IgD-negative memory B cell (primary cell): ENCODE measurements around the gene ASTN2. TPM values are rescaled to one million over a fixed set of nuclear protein-coding genes. Genes with fewer than 3 reads are reported as not detected.

Experiments used
- H3K27ac Mint-ChIP-seq, 3 donors: one replicate each; pipeline ENCODE4 v1.8.0; 2020 to 2022; ENCODE audit warnings: mild to moderate bottlenecking in 3 of 3, mixed read lengths in 3 of 3, moderate library complexity in 1 of 3
- H3K27me3 Mint-ChIP-seq: one replicate; pipeline ENCODE4 v1.8.0; 2021; ENCODE audit warnings: mixed read lengths
- H3K36me3 Mint-ChIP-seq: one replicate; pipeline ENCODE4 v1.8.0; 2020; ENCODE audit warnings: mild to moderate bottlenecking, mixed read lengths
- H3K4me1 Mint-ChIP-seq, 3 donors: one replicate each; pipeline ENCODE4 v1.8.0; 2020 to 2022; ENCODE audit warnings: mixed read lengths in 3 of 3, mild to moderate bottlenecking in 1 of 3
- H3K4me3 Mint-ChIP-seq, 4 donors: one replicate each; pipeline ENCODE4 v1.8.0; 2020 to 2022; ENCODE audit warnings: mild to moderate bottlenecking in 4 of 4, mixed read lengths in 4 of 4, moderate library complexity in 3 of 4
- H3K9me3 Mint-ChIP-seq, 3 donors: one replicate each; pipeline ENCODE4 v1.8.0; 2020 to 2021; ENCODE audit warnings: mixed read lengths in 3 of 3, mild to moderate bottlenecking in 1 of 3
- polyA plus RNA-seq: library from polyadenylated mRNA; unstranded; fragments of 300-500 nt; fragmentation: Illumina TruSeq; gene quantifications from one replicate; pipeline ENCODE4 v1.2.3, GENCODE V29; 2021

Gene ASTN2
- polyA plus RNA-seq, 1 donor from 2014 or later = 2.7 TPM

GRCh38 chr9:117434566-117434965, 19.7 kb upstream of the ASTN2 start:
- Mint-ChIP-seq H3K4me3 (no peak overlapping the region), H3K4me1 (no peaks in the 10 kb centered on the region), H3K27me3 (peaks cover 3% of the 10 kb centered on the region), H3K9me3 (peaks cover 0 to 5% (median 0%) of the 10 kb centered on the region in 3 donors), H3K27ac (no peak overlapping the region), H3K36me3 (no peaks in the 10 kb centered on the region)

GRCh38 chr9:117430813-117431212, 16.0 kb upstream of the ASTN2 start:
- H3K9me3 Mint-ChIP-seq = peaks cover 0 to 5% (median 0%) of the 10 kb centered on the region in 3 donors
- H3K27me3 Mint-ChIP-seq = peaks cover 3% of the 10 kb centered on the region
- H3K27ac Mint-ChIP-seq = no peak overlapping the region

GRCh38 chr9:117427357-117427913, 12.6 kb upstream of the ASTN2 start:
- no peak overlapping the region for H3K27ac Mint-ChIP-seq
- no peaks in the 10 kb centered on the region for H3K4me1 Mint-ChIP-seq
- peaks cover 5% of the 10 kb centered on the region for H3K27me3 Mint-ChIP-seq
- no peaks in the 10 kb centered on the region for H3K9me3 Mint-ChIP-seq
- H3K36me3 Mint-ChIP-seq = no peaks in the 10 kb centered on the region
- no peak overlapping the region for H3K4me3 Mint-ChIP-seq

More at GRCh38 chr9:117430813-117431212, 16.0 kb upstream of the ASTN2 start:
- Mint-ChIP-seq H3K36me3 (no peaks in the 10 kb centered on the region), H3K4me1 (no peaks in the 10 kb centered on the region), H3K4me3 (no peak overlapping the region)

DNA sequence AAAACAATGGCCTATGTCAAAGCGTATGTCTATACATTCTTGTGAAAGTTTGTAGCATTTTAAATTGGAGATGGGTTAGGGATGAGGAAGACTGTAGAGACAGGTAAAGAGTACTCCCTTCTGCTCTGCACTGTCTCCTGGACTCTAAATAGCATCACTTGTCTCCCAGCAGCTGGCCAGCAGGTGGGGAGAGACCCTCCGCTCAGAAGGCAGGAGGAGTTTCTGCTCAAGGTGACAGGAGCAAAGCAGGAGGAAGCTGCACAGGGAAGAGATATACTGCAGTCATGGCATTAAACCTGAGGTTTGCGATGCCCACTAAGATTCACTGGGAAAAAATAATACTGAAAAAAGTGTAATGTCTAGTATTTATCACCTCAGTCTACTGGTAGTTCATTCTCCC, 10.7 kb upstream of the ASTN2 start:
- Mint-ChIP-seq H3K9me3 (no peaks in the 10 kb centered on the region), H3K27me3 (peaks cover 2% of the 10 kb centered on the region), H3K4me3 (no peak overlapping the region), H3K4me1 (no peaks in the 10 kb centered on the region), H3K36me3 (no peaks in the 10 kb centered on the region), H3K27ac (no peak overlapping the region)

- Mint-ChIP-seq H3K27ac (no peak overlapping the region), H3K4me1 (no peaks in the 10 kb centered on the region), H3K4me3 (no peak overlapping the region), H3K27me3 (peaks cover 2% of the 10 kb centered on the region), H3K9me3 (no peaks in the 10 kb centered on the region), H3K36me3 (no peaks in the 10 kb centered on the region)
These were observed 9.4 kb upstream of the ASTN2 start for GRCh38 chr9:117424291-117424690.

DNA sequence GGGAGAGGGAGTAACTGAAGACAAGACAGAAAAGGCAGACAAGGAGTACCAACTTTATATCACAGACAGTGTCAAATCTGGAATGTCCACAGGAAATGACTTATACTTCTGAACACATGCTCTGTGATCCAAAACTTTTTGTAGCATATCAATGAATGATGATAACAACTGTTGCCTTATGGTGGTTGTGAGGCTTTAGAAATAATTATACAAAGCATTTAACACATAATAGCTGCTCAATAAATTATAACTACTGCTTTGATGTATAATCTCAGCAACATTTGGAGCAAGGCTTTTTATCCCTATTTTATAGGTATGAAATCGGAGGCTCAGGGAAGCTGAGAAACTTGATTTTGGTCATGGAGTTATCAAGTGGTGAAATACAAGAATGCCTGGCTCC, 3.3 kb upstream of the ASTN2 start:
- no peaks in the 10 kb centered on the region for H3K9me3 Mint-ChIP-seq
- H3K27ac Mint-ChIP-seq = no peak overlapping the region
- H3K4me1 Mint-ChIP-seq = peaks cover 0 to 3% (median 2%) of the 10 kb centered on the region in 3 donors
- peaks cover 10% of the 10 kb centered on the region for H3K27me3 Mint-ChIP-seq
- H3K4me3 Mint-ChIP-seq = no peak overlapping the region
- H3K36me3 Mint-ChIP-seq = no peaks in the 10 kb centered on the region

GRCh38 chr9:117416856-117417255, 2.0 kb upstream of the ASTN2 start:
- Mint-ChIP-seq H3K36me3 (no peaks in the 10 kb centered on the region), H3K27me3 (peaks cover 19% of the 10 kb centered on the region), H3K27ac (no peak overlapping the region), H3K4me3 (no peak overlapping the region), H3K4me1 (peaks cover 0 to 3% (median 2%) of the 10 kb centered on the region in 3 donors), H3K9me3 (no peaks in the 10 kb centered on the region)

DNA sequence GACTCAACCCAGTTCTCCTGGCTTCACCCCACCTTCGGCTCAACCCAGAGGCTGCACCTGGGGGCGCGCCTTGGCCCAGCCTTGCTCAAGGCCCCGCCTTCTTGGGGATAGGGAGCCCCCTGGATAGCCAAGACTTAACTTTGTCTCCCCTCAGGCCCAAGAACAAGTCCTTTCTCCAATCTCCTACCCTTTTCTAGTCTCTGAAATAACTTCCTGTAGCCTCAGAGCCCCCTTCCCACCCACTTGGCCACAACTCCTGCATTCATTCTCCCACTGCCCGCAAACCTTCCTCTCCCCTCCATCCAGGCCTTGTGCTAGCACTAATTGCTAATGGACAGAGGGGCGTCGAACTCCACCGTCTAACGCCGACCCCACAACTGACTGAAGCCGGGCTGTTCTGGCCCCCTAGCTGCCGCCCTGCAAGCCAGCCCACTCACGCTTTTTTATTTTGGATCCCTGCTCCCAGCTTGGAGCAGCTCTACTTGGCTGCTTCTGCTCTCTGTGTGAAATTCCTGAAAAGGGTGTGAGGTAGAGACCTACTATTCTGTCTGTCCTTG, 579 bp upstream of the ASTN2 start:
- H3K36me3 Mint-ChIP-seq = no peaks in the 10 kb centered on the region
- no peak overlapping the region for H3K27ac Mint-ChIP-seq
- H3K4me3 Mint-ChIP-seq = no peak overlapping the region
- H3K9me3 Mint-ChIP-seq = no peaks in the 10 kb centered on the region
- peaks cover 21% of the 10 kb centered on the region for H3K27me3 Mint-ChIP-seq
- H3K4me1 Mint-ChIP-seq = peaks cover 0 to 3% (median 2%) of the 10 kb centered on the region in 3 donors

- no peaks in the 10 kb centered on the region for H3K9me3 Mint-ChIP-seq
- no peak overlapping the region for H3K4me3 Mint-ChIP-seq
- H3K27me3 Mint-ChIP-seq = peaks cover 21% of the 10 kb centered on the region
- H3K36me3 Mint-ChIP-seq = no peaks in the 10 kb centered on the region
- no peak overlapping the region for H3K27ac Mint-ChIP-seq
- peaks cover 0 to 3% (median 2%) of the 10 kb centered on the region in 3 donors for H3K4me1 Mint-ChIP-seq
These were observed 494 bp downstream of the ASTN2 start for GRCh38 chr9:117414220-117414905.

DNA sequence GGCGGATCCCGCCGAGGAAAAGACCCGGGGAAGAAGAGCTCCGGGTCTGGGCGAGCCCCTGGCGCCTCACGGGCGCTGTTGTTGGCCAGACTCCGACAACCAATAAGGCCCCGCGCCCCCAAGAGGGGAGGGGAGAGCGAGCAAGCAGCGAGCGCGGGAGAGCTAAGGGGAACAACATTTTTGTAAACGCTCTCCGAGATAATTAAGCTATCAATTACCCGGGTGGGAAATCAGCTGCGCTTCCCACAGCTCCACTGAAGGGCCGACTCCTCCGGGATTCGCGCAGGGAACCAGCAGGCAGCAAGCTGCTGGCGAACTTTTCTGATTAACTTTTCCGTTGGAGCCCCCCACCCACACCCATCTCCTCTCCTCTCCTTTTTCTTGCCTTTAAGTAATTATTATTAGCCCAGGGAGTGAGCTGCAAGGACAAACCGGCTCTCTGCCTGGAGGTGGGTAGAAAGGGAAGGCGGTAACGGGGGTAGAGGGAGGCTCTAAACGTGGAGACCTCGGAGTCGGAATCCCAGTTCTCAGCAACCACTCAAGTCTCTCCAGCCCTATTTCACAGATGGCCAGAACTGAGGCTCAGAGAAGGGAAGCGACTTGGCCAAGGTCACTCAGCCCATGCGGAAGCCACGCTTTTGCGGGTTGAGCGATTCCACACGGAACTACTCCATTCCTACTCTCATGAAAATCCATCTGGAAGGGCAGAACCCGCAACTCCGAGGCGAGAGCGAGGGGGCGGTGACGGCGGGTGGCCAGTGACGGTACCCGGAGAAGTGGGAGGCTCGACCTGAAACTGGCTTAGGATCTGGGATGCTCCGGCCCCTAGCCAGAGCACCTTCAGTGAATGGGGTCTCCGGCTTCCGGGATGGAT, 1.3 kb downstream of the ASTN2 start:
- peaks cover 23% of the 10 kb centered on the region for H3K27me3 Mint-ChIP-seq
- H3K4me3 Mint-ChIP-seq = peak overlapping the region in 1 of 4 donors; percentile 81
- H3K9me3 Mint-ChIP-seq = no peaks in the 10 kb centered on the region
- no peaks in the 10 kb centered on the region for H3K36me3 Mint-ChIP-seq
- H3K4me1 Mint-ChIP-seq = peaks cover 0 to 3% (median 2%) of the 10 kb centered on the region in 3 donors
- H3K27ac Mint-ChIP-seq = no peak overlapping the region

DNA sequence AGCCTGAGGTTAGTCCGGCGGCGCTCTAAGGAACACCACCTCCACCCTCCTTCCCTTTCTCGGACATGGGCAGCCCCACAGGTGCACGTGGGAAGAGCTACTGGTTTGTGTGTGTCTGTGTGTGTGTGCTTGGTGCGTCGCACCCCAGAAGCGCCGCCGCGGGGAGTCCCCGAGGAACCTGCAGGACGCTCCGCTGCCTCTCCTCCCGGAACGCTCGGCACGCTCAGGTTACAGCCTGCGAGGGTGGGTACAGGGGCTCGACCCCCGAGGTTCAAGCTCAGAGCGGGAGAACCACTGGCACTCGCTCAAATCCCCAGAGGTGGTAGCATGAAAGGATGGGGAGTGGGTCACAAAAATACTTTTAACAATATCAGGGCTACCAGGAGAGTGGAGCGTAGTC, 2.0 kb downstream of the ASTN2 start:
- H3K4me3 Mint-ChIP-seq = peak overlapping the region in 1 of 4 donors; percentile 39
- H3K27ac Mint-ChIP-seq = no peak overlapping the region
- H3K4me1 Mint-ChIP-seq = peaks cover 0 to 3% (median 2%) of the 10 kb centered on the region in 3 donors
- H3K36me3 Mint-ChIP-seq = no peaks in the 10 kb centered on the region
- H3K9me3 Mint-ChIP-seq = no peaks in the 10 kb centered on the region
- H3K27me3 Mint-ChIP-seq = peaks cover 24% of the 10 kb centered on the region

DNA sequence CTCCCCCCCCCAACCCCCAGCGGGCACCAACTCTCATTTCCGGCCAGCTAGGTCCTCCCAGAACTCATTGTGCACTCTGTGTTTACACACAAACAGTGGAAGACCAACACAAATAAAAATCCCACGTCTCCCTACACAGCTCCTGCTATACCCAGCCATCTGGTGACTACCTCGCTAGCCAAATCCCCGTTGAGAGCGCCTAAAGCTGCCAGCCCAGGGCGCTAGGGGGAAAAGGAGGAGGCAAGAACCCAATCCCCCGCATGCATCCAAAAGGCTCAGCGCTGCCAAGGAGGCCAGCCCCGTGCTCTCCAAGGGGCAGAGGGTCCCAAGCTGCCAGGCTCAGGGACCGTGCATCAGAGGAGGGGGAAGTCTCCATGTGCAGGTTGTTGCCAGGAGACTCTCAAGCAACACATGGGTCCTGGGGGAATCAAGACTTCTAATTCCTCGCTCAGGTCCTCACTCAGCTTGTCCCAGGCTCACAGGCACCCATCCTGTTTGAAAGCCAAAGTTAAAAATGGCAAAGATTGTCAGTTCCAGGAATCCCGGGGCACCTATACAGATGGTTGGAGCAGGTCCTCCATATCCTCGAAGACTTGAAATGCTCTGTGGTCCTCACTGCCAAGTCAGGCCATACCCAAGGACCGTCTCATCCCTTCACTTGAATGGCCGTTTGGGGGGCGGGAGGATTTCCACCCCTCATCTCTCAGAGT, 2.7 kb downstream of the ASTN2 start:
- peaks cover 0 to 3% (median 2%) of the 10 kb centered on the region in 3 donors for H3K4me1 Mint-ChIP-seq
- H3K27ac Mint-ChIP-seq = no peak overlapping the region
- peaks cover 24% of the 10 kb centered on the region for H3K27me3 Mint-ChIP-seq
- H3K9me3 Mint-ChIP-seq = no peaks in the 10 kb centered on the region
- H3K4me3 Mint-ChIP-seq = peak overlapping the region in 1 of 4 donors; percentile 39
- no peaks in the 10 kb centered on the region for H3K36me3 Mint-ChIP-seq

DNA sequence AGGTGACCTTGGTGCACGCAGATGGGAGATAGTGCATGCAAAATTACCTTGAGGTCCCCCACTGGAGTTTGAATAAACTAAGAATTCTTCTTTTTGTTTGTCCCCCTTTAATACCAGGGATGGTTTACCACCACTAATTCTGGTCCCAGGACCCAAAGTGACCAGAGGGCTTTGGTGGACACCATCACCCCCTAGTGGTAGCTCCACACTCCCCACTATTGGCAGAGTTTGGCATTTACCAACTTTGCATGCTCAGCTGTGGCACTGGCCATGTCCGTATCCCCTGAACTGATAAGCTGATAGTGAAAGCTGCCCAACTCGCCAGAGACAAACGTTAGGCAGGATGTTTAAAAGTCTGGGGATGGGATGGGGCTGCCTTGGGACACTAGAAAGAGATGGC, 3.3 kb downstream of the ASTN2 start:
- H3K27me3 Mint-ChIP-seq = peaks cover 24% of the 10 kb centered on the region
- H3K36me3 Mint-ChIP-seq = no peaks in the 10 kb centered on the region
- no peak overlapping the region for H3K4me3 Mint-ChIP-seq
- H3K27ac Mint-ChIP-seq = no peak overlapping the region
- H3K9me3 Mint-ChIP-seq = peaks cover 0 to under 1% (median 0%) of the 10 kb centered on the region in 3 donors
- peaks cover 0 to 3% (median 2%) of the 10 kb centered on the region in 3 donors for H3K4me1 Mint-ChIP-seq

DNA sequence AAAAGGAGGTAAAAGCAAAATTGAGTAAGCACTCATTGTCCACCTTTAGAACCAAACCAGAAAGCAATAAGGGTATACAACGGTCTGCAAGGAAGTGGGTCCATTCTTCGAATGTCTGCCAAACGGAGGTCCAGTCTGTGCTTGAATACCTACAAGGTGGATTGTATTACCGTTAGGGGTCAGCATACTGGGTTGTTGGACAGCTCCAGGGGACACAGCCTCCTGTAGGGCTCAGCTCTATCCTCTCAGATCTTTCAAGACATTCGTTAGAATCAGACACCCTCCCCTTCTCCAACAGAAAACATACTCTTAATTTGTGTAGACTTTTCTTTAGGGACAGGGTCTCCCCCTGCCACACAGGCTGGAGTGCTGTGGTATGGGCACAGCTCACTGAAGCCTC, 5.5 kb downstream of the ASTN2 start:
- no peak overlapping the region for H3K27ac Mint-ChIP-seq
- peaks cover 0 to 3% (median 0%) of the 10 kb centered on the region in 3 donors for H3K9me3 Mint-ChIP-seq
- no peak overlapping the region for H3K4me3 Mint-ChIP-seq
- peaks cover 25% of the 10 kb centered on the region for H3K27me3 Mint-ChIP-seq
- peaks cover 0 to 3% (median 2%) of the 10 kb centered on the region in 3 donors for H3K4me1 Mint-ChIP-seq
- no peaks in the 10 kb centered on the region for H3K36me3 Mint-ChIP-seq
